MG63 (cell line): ENCODE measurements around the gene TBX2. TPM values are rescaled to one million over a fixed set of nuclear protein-coding genes. Genes with fewer than 3 reads are reported as not detected.

Source experiments
- DNase-seq: peaks from one replicate; pipeline ENCODE4 v3.0.0-alpha.2; 2020
- H3K27me3 ChIP-seq: fragments of 250-450 bp; sonication (Bioruptor Pico); 2 replicates; pipeline ENCODE4 v1.5.1; 2020; ENCODE audit warnings: mild to moderate bottlenecking, moderate library complexity
- H3K36me3 ChIP-seq: fragments of 250-450 bp; sonication (Bioruptor Pico); 2 replicates; pipeline ENCODE4 v1.5.1; 2020; ENCODE audit warnings: mild to moderate bottlenecking, moderate library complexity
- H3K4me3 ChIP-seq: fragments of 250-450 bp; sonication (Bioruptor Pico); 2 replicates; pipeline ENCODE4 v1.5.1; 2020; ENCODE audit warnings: mild to moderate bottlenecking, moderate library complexity
- H3K9me3 ChIP-seq: fragments of 250-450 bp; sonication (Bioruptor Pico); 2 replicates; pipeline ENCODE4 v1.5.1; 2020; ENCODE audit warnings: mild to moderate bottlenecking, moderate library complexity
- total RNA-seq: library from RNA; depleted of rRNA; stranded (reverse); fragments of >200 nt; shearing (Covaris generic); gene quantifications from 2 replicates; pipeline ENCODE4 v1.2.3, GENCODE V29; 2014; ENCODE audit warnings: low replicate concordance

Gene TBX2
- total RNA-seq, 1 experiment from 2014 or later = 8.3 TPM

DNA sequence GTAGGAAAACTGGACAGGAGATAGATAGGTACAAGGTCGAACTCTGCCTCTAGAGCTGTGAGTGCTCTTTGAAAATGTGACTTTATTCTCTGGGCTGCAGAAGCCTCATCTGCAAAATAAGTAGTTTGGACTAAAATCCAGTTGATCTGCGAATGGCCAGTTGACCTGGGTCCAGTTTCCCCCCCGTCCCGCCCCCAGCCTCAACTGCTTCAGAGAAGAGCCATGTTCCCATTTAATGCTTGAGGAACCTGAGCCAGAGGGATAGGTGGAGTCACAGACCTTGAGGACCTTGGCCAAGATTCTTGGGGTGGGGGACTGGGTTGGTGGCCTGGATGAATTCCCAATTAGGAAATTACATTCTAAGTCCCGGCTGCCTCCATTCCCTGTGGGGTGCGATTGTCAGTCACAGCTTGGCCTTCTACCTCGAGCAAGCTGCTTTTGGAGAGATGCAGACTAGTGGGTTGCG, 14.1 kb downstream of the TBX2 start:
- Histone ChIP-seq H3K4me3 (peak overlapping the region; percentile 63), H3K9me3 (no peaks in the 10 kb centered on the region), H3K36me3 (no peaks in the 10 kb centered on the region), H3K27me3 (no peaks in the 10 kb centered on the region)
- no peak for DNase-seq

DNA sequence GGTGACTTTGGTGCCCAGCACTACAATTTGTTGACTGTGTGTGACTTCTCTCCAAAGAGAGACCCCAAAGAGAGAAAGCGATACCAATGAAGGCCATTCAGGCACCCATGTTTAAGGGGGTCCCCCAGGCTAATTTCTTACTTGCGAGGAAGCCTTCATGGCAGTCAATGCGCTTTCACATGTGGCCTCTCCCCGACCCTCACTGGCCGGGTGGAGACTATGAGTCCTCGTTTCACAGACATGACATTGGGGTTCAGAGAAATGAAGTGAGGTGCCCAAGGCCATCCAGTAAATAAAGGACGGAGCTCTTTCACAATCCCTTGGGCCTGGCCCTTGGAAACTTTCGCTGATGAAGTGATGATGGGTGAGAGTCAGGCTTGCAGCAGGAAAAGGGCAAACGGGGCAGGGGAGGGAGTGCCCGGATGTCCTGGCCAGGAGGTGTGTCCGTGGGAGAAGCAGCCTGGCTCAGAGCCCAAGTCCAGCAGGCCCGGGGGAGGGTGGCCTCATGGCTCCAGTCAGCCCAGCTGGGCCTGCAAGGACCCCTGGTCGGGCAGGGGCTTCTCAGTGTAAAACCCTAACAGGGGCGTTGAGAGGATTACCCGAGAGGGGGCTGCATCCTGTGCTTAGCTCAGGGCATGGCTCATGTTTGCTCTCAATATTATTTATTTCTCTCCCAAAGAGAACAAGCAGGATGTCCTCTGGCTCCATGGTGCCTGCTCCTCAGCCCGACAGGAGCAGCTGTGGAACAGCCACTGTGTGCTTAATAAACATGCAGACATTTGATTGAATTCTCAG, 14.7 kb downstream of the TBX2 start:
- Histone ChIP-seq H3K36me3 (no peaks in the 10 kb centered on the region), H3K4me3 (no peak overlapping the region), H3K9me3 (no peaks in the 10 kb centered on the region), H3K27me3 (no peaks in the 10 kb centered on the region)
- DNase-seq = no peak

DNA sequence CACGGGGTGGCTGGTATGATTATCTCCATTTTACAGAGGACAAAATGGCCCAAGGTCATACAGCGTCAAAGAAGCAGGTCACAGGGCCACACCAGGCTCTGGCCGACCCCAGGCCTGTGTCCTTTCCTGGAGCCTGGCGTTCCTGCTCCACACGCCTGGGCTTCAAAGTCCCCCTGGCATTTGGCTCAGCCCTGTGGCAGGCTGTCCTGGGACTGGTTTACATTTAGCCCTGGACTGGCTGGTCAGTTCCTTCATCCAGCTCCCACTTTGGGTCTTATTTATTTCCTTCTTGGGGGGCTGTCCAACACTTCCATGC, 15.3 kb downstream of the TBX2 start:
- no peaks in the 10 kb centered on the region for H3K36me3 ChIP-seq
- H3K4me3 ChIP-seq = no peak overlapping the region
- no peak for DNase-seq
- H3K9me3 ChIP-seq = no peaks in the 10 kb centered on the region
- H3K27me3 ChIP-seq = no peaks in the 10 kb centered on the region

DNA sequence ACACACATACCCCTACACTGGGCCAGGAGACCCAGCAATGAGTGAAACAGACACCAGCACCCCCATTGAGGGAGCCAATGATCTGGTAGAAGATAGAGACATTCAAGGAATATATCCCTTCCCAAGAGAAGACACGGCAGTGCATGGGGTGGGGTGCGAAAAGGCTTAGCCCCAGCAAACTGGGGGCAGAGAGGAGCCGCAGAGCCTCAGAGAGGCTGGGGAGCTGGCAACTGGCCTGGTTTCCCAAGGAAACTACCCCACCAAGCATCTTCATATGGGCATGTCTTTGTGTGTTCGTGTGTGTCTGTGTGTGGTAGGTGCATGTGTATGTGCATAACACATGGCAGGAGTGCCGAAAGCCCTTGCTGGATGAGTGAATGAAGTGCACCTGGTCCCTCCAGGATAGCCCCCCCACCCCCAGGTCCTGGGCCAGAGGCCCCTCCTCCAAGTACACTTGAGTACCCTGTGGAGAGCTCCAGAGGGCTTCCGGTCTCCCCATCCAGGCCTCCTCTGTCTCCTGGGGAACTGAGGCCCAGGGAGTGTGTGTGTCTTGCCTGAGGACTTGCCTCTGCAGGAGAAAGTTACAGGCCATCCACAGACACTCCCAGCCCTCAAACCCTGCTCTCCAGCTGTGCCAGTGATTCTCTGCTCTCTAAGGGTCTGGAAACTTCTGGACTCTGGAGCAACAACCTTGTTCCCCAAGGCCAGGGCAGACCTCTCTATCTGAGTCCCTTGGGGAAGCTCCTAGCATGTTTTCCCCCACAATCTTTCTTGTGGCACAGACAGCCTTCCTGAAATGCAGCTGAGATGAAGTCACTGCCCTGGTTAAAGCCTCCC, 15.9 kb downstream of the TBX2 start:
- DNase-seq = no peak
- Histone ChIP-seq H3K36me3 (no peaks in the 10 kb centered on the region), H3K9me3 (no peaks in the 10 kb centered on the region), H3K4me3 (no peak overlapping the region), H3K27me3 (no peaks in the 10 kb centered on the region)

- Histone ChIP-seq H3K36me3 (no peaks in the 10 kb centered on the region), H3K9me3 (no peaks in the 10 kb centered on the region), H3K27me3 (0 out of 2 replicates have a peak, but pooled peaks cover 4% of the 10 kb centered on the region), H3K4me3 (no peak overlapping the region)
- no peak for DNase-seq
These were observed 16.5 kb downstream of the TBX2 start for GRCh38 chr17:61416211-61416539.

- H3K4me3 ChIP-seq = no peak overlapping the region
- 0 out of 2 replicates have a peak, but pooled peaks cover 4% of the 10 kb centered on the region for H3K27me3 ChIP-seq
- no peaks in the 10 kb centered on the region for H3K36me3 ChIP-seq
- H3K9me3 ChIP-seq = no peaks in the 10 kb centered on the region
- DNase-seq = peak; percentile 89
These were observed 17.1 kb downstream of the TBX2 start for GRCh38 chr17:61416540-61417363.

- no peak for DNase-seq
- H3K4me3 ChIP-seq = no peak overlapping the region
- no peaks in the 10 kb centered on the region for H3K36me3 ChIP-seq
- no peaks in the 10 kb centered on the region for H3K9me3 ChIP-seq
- peaks cover 4% of the 10 kb centered on the region; the same call in 1 of the 2 replicates for H3K27me3 ChIP-seq
These were observed 18.8 kb downstream of the TBX2 start for GRCh38 chr17:61418449-61418848.

GRCh38 chr17:61419496-61420046, 19.9 kb downstream of the TBX2 start:
- no peak overlapping the region for H3K4me3 ChIP-seq
- no peaks in the 10 kb centered on the region for H3K36me3 ChIP-seq
- H3K27me3 ChIP-seq = peaks cover 4% of the 10 kb centered on the region; the same call in 1 of the 2 replicates
- DNase-seq = no peak
- no peaks in the 10 kb centered on the region for H3K9me3 ChIP-seq

GRCh38 chr17:61420052-61420451, 20.4 kb downstream of the TBX2 start:
- Histone ChIP-seq H3K4me3 (no peak overlapping the region), H3K27me3 (peaks cover 4% of the 10 kb centered on the region; the same call in 1 of the 2 replicates), H3K36me3 (no peaks in the 10 kb centered on the region), H3K9me3 (no peaks in the 10 kb centered on the region)
- no peak for DNase-seq

DNA sequence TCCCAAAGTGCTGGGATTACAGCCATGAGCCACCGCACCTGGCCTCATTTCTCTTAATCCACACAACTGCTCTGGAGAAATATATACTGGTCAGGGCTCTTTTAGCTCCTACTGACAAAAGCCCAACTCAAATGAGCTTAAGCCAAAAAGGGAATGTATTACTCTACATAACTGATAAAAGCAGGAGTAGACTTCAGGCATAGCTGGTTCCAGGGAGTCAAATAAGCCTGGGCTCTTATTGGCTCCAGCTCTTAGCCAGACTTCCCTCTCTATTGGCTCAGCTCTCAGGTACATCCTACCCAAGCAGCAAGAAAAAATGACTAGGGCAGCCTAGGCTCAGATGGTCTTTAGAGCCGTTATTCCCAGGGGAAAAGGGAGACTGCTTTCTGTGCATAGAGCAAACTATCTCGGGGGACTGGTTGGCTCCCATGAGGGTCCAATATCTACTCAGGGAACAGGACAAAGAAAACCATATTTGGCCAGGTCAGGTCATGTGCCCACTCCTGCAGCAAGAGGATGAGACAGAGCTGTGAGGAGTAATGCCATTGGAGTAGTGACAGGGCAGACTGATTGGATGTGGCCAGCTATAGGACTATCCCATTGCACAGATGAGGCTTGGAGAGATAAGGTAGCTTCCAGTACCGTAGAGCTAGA, 21.2 kb downstream of the TBX2 start:
- Histone ChIP-seq H3K36me3 (no peaks in the 10 kb centered on the region), H3K9me3 (no peaks in the 10 kb centered on the region)
- DNase-seq = no peak

GRCh38 chr17:61421460-61421859, 21.8 kb downstream of the TBX2 start:
- no peak for DNase-seq
- Histone ChIP-seq H3K36me3 (no peaks in the 10 kb centered on the region), H3K27me3 (peaks cover 4% of the 10 kb centered on the region; the same call in 1 of the 2 replicates), H3K4me3 (no peak overlapping the region), H3K9me3 (no peaks in the 10 kb centered on the region)

More for the DNA sequence above, 21.2 kb downstream of the TBX2 start:
- H3K27me3 ChIP-seq = peaks cover 4% of the 10 kb centered on the region; the same call in 1 of the 2 replicates
- no peak overlapping the region for H3K4me3 ChIP-seq

GRCh38 chr17:61422116-61422799, 22.6 kb downstream of the TBX2 start:
- Histone ChIP-seq H3K27me3 (peaks cover 4% of the 10 kb centered on the region; the same call in 1 of the 2 replicates), H3K4me3 (no peak overlapping the region), H3K9me3 (no peaks in the 10 kb centered on the region), H3K36me3 (no peaks in the 10 kb centered on the region)
- no peak for DNase-seq

GRCh38 chr17:61422869-61423268, 23.2 kb downstream of the TBX2 start:
- DNase-seq = no peak
- Histone ChIP-seq H3K27me3 (peaks cover 4% of the 10 kb centered on the region; the same call in 1 of the 2 replicates), H3K4me3 (no peak overlapping the region), H3K36me3 (no peaks in the 10 kb centered on the region), H3K9me3 (no peaks in the 10 kb centered on the region)

DNA sequence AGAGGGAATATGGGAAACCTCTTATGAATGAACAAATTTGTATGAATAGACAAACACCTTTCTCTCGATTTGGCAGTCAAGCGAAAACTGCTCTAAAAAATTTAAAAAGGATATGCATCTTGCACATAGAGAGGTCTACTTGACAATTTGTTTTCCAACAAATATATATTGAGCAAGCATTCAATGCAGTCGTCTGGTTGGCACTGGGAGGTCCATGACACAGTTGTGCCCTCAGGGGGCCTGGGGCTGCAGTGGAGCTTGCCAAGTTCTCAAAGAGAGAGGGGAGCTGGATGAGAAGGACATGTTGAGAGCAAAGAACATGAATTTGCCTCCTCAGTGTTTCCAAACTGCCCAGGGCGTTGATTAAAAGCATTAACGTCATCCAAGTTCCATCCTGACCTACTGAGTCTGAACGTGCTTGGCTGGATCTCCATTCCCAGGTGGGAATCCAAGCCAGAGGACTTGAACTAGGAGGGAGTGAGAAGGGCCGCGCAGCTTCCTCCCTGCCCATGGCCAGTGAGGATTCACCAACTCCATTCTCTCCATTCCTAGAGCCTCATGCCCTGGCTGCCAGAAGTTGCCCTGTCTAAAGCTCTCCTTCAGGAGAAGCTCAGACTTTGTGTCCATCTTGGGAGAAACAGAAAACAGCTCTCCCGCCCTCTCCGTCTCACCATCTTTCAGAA, 24.5 kb downstream of the TBX2 start:
- no peak overlapping the region for H3K4me3 ChIP-seq
- H3K36me3 ChIP-seq = no peaks in the 10 kb centered on the region
- H3K27me3 ChIP-seq = peaks cover 4% of the 10 kb centered on the region; the same call in 1 of the 2 replicates
- no peaks in the 10 kb centered on the region for H3K9me3 ChIP-seq
- no peak for DNase-seq
